COLO668 (cell line): ENCODE data around the gene F7.

Experiments
- DNase-seq: peaks from one replicate; lab custom pipeline; 2025; ENCODE audit not compliant: unreplicated experiment; lab: John Stamatoyannopoulos, UW

The F7 gene

DNA sequence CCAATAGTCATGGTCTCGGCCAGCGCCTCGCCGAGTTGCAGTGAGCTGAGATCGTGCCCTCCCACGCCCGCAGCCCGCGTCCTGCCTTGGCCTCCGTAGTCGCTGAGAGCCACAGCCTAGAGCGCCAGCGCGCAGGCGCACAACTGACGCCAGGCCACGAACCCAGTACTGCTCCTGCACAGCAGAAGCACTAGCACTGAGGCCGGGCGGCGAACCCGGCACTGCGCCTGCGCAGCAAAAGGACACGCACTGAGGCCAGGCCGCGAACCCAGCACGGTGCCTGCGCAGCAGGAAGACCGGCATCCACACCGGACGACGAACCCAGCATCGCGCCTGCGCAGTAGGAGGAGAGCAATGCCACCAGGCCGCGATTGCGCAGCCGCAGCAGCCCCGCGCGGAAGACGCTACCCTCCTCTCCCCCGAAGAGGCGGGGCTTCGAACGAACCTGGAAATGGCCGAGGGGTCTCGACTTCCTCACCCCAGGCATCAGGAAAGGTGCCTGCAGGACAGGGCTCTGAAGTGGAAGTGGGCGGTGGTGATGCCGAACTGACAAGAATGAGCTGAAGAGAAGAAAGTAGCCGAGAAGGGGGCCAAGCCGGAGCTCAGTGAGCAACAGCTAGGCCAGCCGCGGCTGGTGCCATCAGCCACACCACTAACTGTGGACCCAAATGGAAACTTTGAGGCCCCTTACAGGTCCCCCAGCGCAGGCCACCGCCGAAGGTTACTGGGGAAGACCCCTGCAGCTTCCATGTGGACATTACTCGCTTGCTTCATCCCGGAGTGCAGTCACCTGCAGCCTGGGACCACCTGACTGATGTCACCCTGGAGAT is 24.5 kb downstream of the F7 start:
- no peak for DNase-seq

DNA sequence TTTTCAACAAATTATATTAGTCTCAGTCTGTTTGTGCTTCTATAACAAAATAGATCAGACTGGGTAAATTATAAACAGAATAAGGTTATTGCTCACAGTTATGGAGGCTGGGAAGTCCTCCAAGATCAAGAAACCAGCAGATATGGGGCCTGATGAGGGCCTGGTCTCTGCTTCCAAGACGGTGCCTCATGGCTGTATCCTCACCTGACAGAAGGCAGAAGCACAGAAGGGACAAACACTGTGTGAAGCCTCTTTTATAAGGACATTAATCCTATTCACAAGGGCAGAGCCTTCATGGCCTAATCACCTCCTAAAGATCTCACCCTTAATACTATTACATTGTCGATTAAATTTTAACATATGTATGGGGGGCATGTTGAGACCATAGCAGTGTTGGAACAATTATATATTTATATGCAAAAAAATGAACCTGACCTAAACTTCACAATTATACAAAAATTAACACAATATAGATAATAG is 29.7 kb downstream of the F7 start:
- DNase-seq: no peak

DNA sequence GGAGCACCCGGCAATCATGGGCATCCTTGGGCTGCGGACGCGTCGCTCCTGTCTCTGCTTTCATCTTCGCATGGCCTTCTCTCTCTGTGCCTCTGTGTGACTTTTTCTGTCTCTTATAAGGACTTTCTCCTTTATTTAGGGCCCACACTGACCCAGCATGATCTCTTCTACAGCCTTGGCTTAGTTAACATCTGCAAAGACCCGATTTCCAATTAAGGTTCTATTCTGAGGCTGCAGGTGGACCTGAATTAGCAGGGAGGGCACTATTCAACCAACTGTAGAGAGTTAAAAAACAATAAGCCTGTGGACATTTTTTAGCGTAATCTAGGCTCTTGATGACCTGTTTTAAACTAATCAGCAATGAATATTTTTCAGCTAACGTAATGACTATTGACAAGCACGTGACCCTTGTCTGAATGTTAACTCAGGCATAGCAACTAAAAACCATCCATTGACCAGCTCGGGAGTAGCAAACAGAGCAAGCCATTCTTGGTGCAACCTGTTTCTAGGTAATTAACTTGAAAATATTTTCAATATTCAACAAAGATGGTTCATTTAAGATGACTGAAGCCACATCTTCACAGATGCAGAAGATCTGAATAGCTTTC is 32.2 kb downstream of the F7 start:
- DNase-seq: no peak

DNA sequence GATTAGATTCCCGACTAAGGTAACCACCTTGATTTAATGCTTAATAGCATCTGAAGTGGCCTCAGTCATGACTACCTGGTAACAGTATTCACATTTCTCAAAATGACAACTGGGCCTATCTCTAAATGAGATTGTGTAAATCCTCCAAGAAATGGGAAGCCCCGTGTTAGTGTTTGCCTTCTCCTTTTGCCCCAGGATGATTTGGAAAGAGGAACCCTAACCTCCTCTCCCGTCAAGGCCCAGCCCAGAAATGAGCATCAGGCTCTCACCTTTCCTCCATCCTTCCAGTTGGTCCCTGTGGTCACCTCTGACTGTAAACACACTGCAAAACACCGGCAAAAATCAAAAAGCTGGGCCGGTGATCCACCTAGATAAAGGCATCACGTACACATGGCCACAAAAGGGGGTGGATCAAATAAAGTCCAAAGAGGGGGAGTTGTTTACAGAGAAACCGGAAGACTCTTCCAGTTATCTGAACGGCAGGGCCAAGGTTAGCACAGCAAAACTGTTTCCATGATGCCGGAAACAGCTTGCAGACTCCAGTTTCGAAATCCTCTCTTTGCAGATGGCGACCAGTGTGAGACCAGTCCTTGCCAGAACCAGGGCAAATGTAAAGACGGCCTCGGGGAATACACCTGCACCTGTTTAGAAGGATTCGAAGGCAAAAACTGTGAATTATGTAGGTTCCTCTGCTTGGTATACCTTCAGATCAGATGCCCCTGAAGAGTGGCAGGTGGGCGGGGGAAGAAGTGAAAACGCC is 33.4 kb downstream of the F7 start:
- no peak for DNase-seq

DNA sequence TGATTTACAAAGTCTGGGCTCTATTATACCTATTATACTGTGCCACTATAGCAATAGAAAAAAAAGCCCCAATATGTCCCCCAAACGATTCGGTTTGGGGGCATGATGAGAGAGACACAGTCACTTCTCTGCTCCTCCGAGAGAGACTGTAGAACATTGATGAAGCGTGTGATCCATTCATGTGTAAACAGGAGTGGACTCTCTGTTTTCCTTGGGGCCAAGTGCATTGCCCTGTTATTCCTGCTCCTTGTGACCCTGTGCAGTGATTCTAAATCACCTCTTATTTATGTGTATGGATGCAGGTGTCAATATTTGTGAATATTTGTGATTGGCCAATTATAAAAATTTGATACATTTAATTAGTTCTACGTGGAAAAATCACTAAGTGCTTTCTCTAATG is 34.0 kb downstream of the F7 start:
- DNase-seq: no peak

DNA sequence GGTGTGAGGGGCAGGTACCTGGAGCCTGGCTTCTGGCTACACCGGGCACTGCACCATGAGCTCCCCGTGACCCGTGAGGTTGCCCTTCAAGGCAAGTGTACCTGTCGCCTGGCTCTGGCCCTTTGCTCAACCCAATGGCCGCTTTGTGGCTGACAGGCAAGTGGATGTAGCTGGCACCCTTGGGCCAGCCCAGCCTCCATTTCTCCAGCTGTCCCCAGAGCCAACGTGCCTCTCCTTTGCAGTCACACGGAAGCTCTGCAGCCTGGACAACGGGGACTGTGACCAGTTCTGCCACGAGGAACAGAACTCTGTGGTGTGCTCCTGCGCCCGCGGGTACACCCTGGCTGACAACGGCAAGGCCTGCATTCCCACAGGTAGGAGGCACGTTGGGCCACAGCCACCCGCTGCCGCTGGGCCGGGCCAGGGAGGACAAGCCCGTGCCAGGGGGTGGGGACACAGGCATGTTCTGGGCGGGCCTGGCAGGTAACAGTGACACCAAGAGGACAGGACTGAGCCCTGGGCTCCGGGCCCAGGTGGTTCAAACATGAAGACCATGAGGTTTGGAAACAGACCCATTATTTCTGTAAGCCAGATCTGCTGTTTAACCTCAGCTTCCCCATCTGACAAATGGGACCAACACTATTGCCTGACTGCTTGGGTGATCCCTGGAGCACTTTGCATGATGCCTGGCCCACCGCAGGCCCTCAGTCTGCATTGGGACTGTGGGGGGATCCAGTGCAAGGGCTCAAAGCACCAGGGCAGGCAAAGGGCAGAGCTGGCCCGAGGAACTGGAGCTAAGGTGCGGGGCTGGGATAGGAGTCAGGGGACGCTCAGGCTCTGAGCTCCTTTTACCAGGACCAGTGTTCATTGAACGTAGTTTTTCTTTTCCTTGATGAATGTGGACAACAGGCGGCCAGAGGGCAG is 35.3 kb downstream of the F7 start:
- no peak for DNase-seq

DNA sequence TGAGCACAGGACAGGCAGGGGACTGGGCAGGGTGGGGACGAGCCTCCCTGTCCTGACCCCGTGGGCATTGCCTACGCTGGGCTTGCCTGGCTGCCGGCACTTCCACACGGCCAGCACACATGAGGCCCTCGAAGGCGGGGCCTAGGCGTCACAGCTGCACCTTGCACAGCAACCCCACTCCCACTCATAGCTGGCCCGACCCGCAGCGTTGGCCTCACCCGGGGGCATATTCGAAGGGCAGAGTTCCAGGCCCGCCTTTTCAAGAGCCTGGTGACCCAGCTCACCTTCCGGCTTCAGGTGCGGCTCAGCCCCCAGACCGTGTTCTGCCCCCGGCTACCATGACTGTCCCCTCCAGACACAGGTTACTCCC is 36.0 kb downstream of the F7 start:
- DNase-seq: no peak

DNA sequence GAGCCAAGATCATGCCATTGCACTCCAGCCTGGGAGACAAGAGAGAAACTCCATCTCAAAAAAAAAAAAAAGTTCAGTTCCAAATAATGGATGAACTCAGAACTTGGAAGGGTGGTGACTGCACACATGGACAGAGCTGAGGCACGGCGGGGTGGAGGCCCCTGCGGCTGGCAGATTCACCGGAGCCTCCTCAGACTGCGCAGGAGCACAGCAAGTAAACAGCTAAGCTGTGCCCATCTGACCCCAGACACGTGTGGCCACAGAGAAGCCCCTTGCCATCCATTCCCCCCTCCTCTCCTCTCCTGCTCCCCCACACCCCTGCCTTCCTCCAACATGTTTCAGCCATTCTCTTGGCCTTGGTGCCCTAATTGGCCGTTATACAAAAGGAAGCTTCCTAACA is 37.3 kb downstream of the F7 start:
- DNase-seq: no peak

DNA sequence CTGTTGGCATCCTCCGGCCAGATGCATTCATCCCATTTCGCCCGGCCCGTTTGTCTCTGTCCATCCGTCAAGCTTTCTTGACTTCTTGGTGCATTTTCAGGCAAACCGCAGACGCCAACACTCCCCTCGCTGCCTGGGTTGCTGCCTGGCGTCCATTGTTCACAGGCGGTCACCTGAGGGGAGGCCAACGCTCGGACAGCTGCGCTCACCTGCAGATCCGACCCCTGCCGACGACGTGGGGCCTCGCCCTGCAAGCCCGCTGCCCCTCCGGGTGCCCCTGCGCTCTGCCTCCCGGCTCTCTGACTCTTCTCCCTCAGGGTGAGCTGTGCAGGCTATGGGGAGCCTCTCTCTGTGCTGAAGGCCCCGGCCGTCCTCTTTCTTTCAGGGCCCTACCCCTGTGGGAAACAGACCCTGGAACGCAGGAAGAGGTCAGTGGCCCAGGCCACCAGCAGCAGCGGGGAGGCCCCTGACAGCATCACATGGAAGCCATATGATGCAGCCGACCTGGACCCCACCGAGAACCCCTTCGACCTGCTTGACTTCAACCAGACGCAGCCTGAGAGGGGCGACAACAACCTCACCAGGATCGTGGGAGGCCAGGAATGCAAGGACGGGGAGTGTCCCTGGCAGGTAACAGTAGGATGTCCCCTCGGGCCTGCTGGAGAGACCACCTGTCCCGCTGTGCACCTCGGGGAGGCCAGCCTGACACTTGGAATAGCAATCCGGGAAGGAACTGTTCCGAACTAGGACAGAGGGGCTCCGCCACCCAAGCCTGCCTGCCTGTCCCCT is 38.1 kb downstream of the F7 start:
- no peak for DNase-seq

DNA sequence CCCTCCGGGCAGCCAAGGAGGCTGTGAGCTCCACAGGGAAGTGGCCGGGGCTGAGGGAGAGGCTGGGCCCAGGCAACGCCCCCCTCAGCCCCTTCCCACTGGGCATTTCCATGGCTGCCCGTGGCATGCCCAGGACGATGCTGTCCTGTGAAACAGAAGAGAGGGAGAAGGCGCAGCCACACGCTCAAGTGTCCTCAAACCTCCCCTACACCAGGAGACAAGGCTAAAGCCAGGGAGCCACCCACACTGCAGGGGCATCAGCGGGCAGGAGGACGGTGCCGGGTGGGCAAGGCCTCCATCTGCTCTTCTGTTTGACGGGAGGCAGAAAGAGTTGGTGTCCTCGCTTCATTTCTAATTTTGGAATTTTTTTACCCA is 38.7 kb downstream of the F7 start:
- no peak for DNase-seq

DNA sequence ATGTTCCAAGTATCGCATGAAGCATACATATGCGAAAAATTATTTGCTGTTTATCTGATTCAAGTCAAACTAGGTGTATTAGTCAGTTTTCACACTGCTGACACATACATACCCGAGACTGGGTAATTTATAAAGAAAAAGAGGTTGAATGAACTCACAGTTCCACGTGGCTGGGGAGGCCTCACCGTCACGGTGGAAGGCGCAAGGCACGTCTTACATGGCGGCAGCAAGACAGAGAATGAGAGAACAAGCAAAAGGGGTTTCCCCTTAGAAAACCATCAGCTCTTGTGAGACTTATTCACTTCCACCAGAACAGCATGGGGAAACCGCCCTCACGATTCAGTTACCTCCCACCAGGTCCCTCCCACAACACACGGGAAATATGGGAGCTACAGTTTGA is 39.9 kb downstream of the F7 start:
- no peak for DNase-seq

DNA sequence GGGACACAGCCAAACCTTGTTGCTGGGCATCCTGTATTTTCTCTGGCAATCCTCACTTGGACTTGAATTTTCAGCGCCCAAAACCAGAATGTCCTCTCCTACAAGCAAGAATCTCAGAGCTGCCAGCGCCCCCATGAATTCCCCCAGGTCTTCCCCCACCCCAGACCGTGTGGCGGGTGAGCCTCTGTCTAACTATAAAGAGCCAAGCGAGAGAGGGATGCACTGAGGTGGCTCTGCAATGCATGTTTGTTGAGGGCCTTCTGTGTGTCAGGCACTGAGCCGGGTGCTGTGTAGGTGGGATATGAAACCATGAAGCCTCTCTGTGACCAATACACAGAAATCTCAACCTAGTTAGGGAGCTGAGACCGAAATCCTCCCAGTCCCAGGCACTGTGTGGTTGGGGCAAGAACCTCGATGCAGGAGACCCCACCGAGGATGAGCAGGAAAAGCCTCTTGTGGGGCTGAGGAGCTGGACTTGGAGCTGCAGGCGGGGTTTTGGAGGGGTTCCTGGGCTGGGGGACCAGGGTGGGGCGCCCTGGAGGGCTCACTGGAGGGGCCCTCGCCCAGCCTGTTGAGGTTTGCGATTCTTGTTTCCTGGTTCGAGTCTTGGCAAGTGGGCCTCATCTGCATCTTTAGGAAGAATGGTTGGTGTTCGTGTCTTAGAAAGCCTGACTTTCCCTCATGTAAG is 40.5 kb downstream of the F7 start:
- no peak for DNase-seq

DNA sequence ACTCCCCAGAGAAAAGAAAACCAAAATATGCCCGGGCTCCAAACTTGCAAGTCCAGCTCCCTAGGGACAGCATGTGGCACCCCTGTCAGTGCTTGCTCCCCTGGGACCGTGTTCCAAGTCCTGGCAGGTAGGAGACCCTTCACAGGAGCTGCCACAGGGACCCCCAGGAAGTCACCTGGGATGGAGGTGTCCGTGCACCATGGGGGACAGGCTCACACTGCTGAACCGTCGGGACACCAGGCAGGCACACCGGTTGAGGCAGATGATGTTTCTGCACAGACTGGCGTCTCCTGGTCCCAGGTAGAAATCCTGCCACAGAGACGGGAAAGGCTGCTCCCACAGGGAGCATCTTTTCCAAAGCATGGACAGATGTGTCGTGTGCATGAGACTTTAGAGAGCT is 41.2 kb downstream of the F7 start:
- no peak for DNase-seq

DNA sequence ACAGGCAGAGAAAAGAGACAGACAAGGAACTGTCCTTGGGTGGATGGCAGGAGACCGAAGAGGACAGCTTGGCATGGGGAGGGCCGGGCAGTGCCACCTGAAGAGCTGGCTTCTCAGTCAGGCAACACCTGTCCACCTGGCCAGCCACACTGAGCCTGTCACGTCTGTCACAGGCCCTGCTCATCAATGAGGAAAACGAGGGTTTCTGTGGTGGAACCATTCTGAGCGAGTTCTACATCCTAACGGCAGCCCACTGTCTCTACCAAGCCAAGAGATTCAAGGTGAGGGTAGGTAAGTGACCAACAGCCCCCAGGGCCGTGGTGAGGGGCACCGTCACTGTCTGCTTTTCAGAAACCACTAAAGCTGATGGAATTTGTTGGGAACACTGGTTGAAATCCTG is 41.6 kb downstream of the F7 start:
- DNase-seq: no peak

DNA sequence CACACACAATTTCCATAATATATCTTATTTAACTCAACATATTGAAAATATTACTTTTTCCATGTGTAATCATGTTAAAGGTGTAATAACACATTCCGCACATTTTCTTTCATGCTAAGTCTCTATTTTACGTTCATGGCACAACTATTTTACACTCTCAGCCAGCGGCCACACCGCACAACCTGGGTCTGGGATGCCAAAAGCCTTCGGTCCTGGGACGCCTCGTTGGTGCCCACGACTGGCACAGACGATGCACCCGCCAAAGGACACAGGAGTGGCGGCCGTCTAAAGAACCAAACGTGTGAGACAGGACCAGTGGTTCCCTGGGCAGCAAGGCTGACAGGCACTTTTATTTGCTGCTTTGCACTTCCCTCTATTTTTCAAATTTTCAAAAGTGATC is 42.8 kb downstream of the F7 start:
- no peak for DNase-seq

DNA sequence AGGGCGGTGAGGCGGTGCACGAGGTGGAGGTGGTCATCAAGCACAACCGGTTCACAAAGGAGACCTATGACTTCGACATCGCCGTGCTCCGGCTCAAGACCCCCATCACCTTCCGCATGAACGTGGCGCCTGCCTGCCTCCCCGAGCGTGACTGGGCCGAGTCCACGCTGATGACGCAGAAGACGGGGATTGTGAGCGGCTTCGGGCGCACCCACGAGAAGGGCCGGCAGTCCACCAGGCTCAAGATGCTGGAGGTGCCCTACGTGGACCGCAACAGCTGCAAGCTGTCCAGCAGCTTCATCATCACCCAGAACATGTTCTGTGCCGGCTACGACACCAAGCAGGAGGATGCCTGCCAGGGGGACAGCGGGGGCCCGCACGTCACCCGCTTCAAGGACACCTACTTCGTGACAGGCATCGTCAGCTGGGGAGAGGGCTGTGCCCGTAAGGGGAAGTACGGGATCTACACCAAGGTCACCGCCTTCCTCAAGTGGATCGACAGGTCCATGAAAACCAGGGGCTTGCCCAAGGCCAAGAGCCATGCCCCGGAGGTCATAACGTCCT is 43.4 kb downstream of the F7 start:
- no peak for DNase-seq

DNA sequence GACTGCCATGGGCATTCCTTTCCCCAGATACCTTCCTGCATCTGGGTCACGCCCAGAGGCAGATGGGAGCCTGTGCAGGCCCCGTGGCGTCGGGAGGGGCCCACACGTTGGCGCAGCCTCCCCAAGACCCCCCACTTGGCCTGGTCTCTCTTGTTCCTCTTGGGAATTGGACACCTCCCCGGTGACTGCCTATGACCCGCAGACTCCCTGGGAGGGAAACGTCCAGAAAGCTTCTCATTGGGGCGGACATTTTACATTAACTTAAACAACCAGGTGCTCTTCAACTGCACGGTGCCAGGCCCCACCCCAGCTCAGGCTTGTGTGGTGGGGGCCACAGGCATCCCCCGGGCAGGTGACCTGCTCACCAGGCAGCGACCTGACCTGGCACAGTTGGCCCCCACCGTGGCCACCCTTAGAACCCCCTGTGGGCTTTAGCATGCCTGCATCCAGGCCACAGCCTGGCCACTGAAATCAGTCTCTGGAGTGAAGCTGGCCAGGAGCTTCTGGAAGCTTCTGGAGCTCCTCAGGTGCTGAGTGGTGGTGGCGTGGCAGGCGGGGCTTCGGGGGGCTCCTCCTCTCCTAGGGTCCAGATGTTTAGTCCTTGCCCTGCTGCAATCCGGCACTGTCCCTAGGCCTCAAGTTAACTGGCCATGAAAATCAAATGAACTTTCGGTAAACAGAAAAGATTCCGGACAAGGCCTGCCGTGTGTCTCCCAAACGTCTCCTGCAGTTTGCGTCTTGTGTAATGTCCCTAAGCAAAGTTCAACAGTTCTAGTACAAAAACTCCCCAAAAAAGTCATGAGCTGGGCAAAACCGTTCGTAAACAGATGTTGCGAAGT is 44.3 kb downstream of the F7 start:
- no peak for DNase-seq

DNA sequence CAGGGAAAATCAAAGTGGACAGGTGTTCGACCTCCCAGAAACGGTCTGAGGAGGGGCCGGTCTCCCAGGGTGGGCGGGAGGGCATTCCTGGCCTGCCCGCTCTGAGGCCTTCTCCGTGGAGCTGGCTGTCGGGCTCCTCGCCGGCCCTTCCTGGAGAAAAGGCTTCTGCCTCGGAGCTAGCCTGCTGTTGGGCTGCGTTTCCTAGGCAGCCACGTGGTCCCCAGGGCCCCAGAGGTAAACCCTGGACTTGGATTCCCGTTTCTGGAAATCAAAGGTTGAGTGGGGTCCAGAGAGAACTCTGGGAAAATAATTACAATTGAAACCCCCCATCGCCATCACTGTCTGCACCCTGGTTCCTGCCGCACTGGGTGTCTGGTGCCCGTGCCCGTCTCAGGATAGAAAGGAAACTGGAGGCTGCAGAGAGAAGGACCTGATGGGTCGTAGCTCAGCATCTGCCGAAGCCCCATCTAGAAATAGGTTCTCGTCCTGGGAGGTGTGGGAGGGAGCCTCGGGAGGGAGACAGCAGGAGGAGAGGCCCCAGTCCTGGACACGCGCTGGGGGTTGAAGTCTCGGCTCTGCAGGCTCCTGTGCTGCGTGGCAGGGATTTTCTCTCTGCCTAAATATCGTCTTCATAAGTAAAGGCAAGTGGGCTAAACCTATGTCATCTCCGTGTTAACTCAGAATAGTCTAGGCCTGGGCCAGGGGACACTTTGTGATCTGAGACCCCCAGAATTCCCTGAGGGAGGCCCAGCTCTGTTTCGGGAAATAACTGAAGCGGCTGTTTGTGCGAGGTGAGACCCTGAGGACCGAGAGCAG is 45.2 kb downstream of the F7 start:
- DNase-seq: no peak
